ENCODE results near the gene CD2.

Gene CD2

DNA sequence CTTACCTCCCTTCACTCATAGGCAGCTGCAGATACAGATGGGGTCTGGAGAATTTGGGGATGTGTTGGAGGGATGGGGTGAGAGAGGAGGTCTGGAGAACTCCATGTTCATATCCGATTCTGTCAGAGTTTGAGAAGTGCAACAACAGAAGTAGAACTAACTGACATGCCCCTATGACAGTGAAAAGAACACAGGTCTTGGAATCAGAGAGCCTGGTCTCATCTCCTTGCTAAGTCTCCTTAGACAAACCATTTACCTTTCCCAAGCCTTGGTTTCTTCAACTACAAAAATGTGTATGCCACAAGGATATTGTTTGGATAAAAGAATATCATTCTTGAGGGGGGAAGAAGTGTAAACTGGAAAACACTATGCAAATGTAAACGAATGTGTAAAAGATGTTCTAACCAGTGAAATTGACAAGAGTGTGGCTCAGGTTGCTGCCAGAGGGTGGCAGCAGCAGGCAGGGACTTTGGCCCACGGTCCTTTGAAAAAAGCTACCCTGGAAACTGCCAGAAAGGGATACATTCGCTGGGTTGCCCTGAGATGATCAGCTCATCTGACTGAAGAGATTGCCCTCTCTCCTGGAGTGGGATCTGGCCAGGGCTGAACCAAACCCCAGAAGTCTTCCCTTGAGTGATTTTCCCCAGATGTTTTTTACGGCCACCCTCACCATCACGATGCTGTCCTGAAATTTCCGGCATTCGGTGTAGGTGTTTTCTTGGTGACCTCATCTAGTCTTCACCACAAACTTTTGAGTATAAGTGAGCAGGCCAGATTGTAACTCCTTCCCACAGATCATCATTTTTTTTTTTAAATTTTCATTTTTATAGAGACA, 17.0 kb upstream of the CD2 start:
- TF ChIP-seq CTCF (IDR thresholded peaks at IDR 0.05; ENCODE audit: control extremely low read depth, extremely low read depth, low read depth, missing control alignments) = peak; percentile 89
- ChIA-PET CTCF (interaction anchor here (0.6 to 5.3 kb wide), 45 partner anchors 9 to 392 kb away, joined by 3 to 67 read pairs (median 4); partner anchors contain the start of gene TTF2), POLR2A (interaction anchor here (0.8 to 2.6 kb wide), 7 partner anchors 27 to 177 kb away, joined by 3 to 7 read pairs (median 4); no protein-coding TSS in a partner anchor)
- DNase-seq (ENCODE audit: extremely low spot score) = peak; percentile 75

DNA sequence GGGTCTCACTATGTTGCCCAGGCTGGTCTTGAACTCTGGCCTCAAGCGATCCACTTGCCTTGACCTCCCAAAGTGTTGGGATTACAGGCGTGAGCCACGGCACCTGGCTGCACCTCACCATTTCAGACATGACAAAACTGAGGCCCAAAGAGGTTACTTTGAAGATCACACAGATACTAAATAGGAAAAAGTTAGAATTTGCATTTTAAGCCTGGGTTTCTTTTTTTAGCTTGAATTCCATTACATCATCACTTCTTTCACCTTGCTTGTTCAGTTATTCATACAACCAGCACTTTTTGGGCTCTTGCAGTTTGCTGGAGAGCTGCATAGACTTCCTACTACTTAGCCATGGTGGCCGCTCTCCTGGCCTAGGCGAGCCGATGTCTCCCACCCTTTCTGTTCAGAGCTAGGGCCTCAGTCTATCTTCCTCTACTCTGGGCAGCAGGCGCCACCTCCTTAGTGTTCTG, 16.3 kb upstream of the CD2 start:
- DNase-seq (ENCODE audit: extremely low spot score) = peak; percentile 57
- POLR2A ChIA-PET = interaction anchor here (0.8 to 2.6 kb wide), 6 partner anchors 26 to 178 kb away, joined by 3 to 7 read pairs (median 4); no protein-coding TSS in a partner anchor
- CTCF ChIA-PET = interaction anchor here (0.6 to 5.3 kb wide), 53 partner anchors 9 to 391 kb away, joined by 3 to 67 read pairs (median 4); partner anchors contain the start of gene TTF2

GRCh38 chr1:116738673-116739370, 15.4 kb upstream of the CD2 start:
- TF ChIP-seq CTCF (IDR thresholded peaks at IDR 0.05; ENCODE audit: control extremely low read depth, extremely low read depth, low read depth, missing control alignments) = no peak
- ChIA-PET POLR2A (interaction anchor here (1.0 to 2.6 kb wide), 4 partner anchors 25 to 172 kb away, joined by 3 to 7 read pairs (median 4); no protein-coding TSS in a partner anchor), CTCF (interaction anchor here (0.7 to 5.3 kb wide), 31 partner anchors 8 to 388 kb away, joined by 3 to 67 read pairs (median 5); partner anchors contain the start of gene TTF2)
- DNase-seq (ENCODE audit: extremely low spot score) = peak; percentile 64

More for the DNA sequence above, 16.3 kb upstream of the CD2 start:
- no peak for TF ChIP-seq CTCF (IDR thresholded peaks at IDR 0.05; ENCODE audit: control extremely low read depth, extremely low read depth, low read depth, missing control alignments)

GRCh38 chr1:116739371-116740012, 14.7 kb upstream of the CD2 start:
- POLR2A ChIA-PET = interaction anchor here (1.0 to 2.6 kb wide), 3 partner anchors 25 to 171 kb away, joined by 3 to 7 read pairs (median 3); no protein-coding TSS in a partner anchor
- CTCF ChIA-PET = interaction anchor here (0.7 to 5.3 kb wide), 20 partner anchors 7 to 387 kb away, joined by 3 to 67 read pairs (median 7); partner anchors contain the start of gene TTF2
- TF ChIP-seq CTCF (IDR thresholded peaks at IDR 0.05; ENCODE audit: control extremely low read depth, extremely low read depth, low read depth, missing control alignments) = no peak
- no peak for DNase-seq (ENCODE audit: extremely low spot score)

GRCh38 chr1:116740296-116740695, 13.9 kb upstream of the CD2 start:
- TF ChIP-seq CTCF (IDR thresholded peaks at IDR 0.05; ENCODE audit: control extremely low read depth, extremely low read depth, low read depth, missing control alignments) = no peak
- ChIA-PET POLR2A (no interaction called here), CTCF (interaction anchor here (1.2 to 5.3 kb wide), 4 partner anchors 10 to 138 kb away, joined by 3 to 40 read pairs (median 14); no protein-coding TSS in a partner anchor)
- DNase-seq (ENCODE audit: extremely low spot score) = no peak
